ENCODE data around the gene CCL1. TPM values are rescaled to one million over a fixed set of nuclear protein-coding genes. Genes with fewer than 3 reads are reported as not detected.

CCL1 gene
- total and polyA plus RNA-seq, 4 donors, result not detected

DNA sequence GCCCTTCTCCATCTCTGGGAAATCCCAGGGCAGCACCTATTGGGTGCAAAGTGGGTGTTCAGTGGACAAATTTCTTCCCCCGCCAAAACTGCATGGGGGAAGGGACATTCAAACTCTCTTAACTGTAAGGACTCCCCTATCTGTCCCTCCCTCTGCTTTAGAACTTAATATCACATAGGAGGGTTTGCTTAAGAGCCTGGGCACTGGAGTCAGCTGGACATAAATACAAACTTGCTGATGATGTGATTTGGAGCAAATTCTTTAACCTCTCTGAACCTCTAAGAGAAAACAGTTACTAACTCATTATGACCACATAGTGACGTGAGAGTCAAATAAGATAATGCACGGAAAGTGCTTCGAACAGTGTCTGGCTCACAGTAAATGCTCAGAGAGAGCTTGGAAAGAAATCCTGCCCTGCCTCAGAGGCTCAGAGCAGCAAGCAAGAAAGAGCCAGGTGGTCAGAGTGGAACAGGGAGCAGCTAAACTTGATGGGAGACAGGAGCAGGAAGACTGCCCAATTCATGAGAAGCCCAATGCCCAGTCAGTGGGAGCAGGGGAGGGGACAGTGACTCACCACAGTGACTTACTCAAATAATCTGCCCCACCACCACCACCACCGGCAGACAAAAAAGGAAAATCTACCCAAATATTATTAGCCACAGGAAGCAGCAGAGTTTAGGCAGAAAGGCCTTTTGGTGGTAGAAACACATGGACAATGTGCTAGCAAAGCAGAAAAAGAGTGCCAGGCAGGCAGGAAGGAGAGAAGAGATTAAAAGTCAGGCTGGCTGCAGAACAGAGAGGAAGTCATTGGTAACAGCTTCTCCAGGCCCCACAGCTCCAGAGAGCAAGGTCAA, 23.9 kb upstream of the CCL1 start:
- Histone ChIP-seq H3K9ac (ENCODE audit: low read depth in 1 of 2, low read length in 2 of 2) (no peak overlapping the region), H3K4me3 (ENCODE audit: low read depth in 1 of 3, low read length in 3 of 3) (no peak overlapping the region), H3K4me1 (ENCODE audit: control insufficient read depth in 4 of 4, insufficient read depth in 4 of 4, low read length in 3 of 4) (no peaks in the 10 kb centered on the region), H3K36me3 (ENCODE audit: control insufficient read depth in 4 of 4, insufficient read depth in 3 of 4, low read depth in 1 of 4, low read length in 3 of 4) (no peaks in the 10 kb centered on the region), H3K27me3 (ENCODE audit: control insufficient read depth in 4 of 4, insufficient read depth in 4 of 4, low read length in 3 of 4) (peaks cover 0 to 4% (median 0%) of the 10 kb centered on the region in 4 donors), H3K9me3 (ENCODE audit: control insufficient read depth in 4 of 4, low read length in 3 of 4) (no peaks in the 10 kb centered on the region), H3K27ac (ENCODE audit: low read depth in 1 of 2, low read length in 2 of 2) (no peak overlapping the region)
- 71% methylated on average over 5 of the region's 5 CpGs for WGBS
- TF ChIP-seq SP1 (IDR thresholded peaks at IDR 0.05) (no peak), NR2F2 (IDR thresholded peaks at IDR 0.05) (no peak), GABPA (IDR thresholded peaks at IDR 0.05 in 1 of 2, conservative IDR thresholded peaks at IDR 0.05 in 1 of 2) (no peak), YY1 (IDR thresholded peaks at IDR 0.05) (no peak), TAF1 (conservative IDR thresholded peaks at IDR 0.05) (no peak), EGR1 (IDR thresholded peaks at IDR 0.05; ENCODE audit: low read depth in 2 of 2) (no peak), RAD21 (IDR thresholded peaks at IDR 0.05) (no peak), HNF4A (conservative IDR thresholded peaks at IDR 0.05) (no peak), CTCF (IDR thresholded peaks at IDR 0.05; ENCODE audit: low read depth, low read length, missing input control) (no peak), HNF4G (IDR thresholded peaks at IDR 0.05) (no peak), FOXA1 (IDR thresholded peaks at IDR 0.05) (no peak), JUND (IDR thresholded peaks at IDR 0.05) (no peak), FOXA2 (IDR thresholded peaks at IDR 0.05) (no peak), RXRA (IDR thresholded peaks at IDR 0.05) (no peak)
- TF ChIP-seq, protein P1, sequence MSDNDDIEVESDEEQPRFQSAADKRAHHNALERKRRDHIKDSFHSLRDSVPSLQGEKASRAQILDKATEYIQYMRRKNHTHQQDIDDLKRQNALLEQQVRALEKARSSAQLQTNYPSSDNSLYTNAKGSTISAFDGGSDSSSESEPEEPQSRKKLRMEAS (IDR thresholded peaks at IDR 0.05), result no peak
- TF ChIP-seq, protein P2, sequence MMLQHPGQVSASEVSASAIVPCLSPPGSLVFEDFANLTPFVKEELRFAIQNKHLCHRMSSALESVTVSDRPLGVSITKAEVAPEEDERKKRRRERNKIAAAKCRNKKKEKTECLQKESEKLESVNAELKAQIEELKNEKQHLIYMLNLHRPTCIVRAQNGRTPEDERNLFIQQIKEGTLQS (IDR thresholded peaks at IDR 0.05), result no peak
- TF ChIP-seq, protein P3, sequence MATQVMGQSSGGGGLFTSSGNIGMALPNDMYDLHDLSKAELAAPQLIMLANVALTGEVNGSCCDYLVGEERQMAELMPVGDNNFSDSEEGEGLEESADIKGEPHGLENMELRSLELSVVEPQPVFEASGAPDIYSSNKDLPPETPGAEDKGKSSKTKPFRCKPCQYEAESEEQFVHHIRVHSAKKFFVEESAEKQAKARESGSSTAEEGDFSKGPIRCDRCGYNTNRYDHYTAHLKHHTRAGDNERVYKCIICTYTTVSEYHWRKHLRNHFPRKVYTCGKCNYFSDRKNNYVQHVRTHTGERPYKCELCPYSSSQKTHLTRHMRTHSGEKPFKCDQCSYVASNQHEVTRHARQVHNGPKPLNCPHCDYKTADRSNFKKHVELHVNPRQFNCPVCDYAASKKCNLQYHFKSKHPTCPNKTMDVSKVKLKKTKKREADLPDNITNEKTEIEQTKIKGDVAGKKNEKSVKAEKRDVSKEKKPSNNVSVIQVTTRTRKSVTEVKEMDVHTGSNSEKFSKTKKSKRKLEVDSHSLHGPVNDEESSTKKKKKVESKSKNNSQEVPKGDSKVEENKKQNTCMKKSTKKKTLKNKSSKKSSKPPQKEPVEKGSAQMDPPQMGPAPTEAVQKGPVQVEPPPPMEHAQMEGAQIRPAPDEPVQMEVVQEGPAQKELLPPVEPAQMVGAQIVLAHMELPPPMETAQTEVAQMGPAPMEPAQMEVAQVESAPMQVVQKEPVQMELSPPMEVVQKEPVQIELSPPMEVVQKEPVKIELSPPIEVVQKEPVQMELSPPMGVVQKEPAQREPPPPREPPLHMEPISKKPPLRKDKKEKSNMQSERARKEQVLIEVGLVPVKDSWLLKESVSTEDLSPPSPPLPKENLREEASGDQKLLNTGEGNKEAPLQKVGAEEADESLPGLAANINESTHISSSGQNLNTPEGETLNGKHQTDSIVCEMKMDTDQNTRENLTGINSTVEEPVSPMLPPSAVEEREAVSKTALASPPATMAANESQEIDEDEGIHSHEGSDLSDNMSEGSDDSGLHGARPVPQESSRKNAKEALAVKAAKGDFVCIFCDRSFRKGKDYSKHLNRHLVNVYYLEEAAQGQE (IDR thresholded peaks at IDR 0.05), result no peak
- TF ChIP-seq, protein P4, sequence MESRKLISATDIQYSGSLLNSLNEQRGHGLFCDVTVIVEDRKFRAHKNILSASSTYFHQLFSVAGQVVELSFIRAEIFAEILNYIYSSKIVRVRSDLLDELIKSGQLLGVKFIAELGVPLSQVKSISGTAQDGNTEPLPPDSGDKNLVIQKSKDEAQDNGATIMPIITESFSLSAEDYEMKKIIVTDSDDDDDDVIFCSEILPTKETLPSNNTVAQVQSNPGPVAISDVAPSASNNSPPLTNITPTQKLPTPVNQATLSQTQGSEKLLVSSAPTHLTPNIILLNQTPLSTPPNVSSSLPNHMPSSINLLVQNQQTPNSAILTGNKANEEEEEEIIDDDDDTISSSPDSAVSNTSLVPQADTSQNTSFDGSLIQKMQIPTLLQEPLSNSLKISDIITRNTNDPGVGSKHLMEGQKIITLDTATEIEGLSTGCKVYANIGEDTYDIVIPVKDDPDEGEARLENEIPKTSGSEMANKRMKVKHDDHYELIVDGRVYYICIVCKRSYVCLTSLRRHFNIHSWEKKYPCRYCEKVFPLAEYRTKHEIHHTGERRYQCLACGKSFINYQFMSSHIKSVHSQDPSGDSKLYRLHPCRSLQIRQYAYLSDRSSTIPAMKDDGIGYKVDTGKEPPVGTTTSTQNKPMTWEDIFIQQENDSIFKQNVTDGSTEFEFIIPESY (IDR thresholded peaks at IDR 0.05), result no peak
- DNase-seq (ENCODE audit: low spot score), result no peak
